H1 (cell line): ENCODE data around the gene NKD2. TPM values are rescaled to one million over a fixed set of nuclear protein-coding genes. Genes with fewer than 3 reads are reported as not detected.

ENCODE experiments used
- polyA plus RNA-seq, 7 experiments: library from polyadenylated mRNA; depleted of rRNA in 3 of 7; stranded (reverse) in 5 of 7; unstranded in 2 of 7; fragments of >200 nt in 5 of 7; fragments of 200-250 nt in 2 of 7; gene quantifications; 1 replicate in 5 of 7; 2 replicates in 1 of 7; 4 replicates in 1 of 7; pipeline versions ENCODE4 v1.2.1 to v1.2.3, GENCODE V29; 2011 to 2013; ENCODE audit warnings: missing spikeins in 2 of 7, mixed read lengths in 2 of 7
- total RNA-seq: library from RNA; stranded (reverse); fragmentation: NEBNext Ultra II Directional; extraction: Animal tissue kit (Norgen Biotek cat#: 25700); gene quantifications from 2 replicates; pipeline ENCODE4 v1.2.1, GENCODE V29; 2021
- TF ChIP-seq, protein P1 (sequence below): fragments of 300-600 bp; sonication (generic); IDR thresholded peaks from 2 replicates; pipeline ENCODE4 v1.7.1; 2012; ENCODE audit warnings: low read length, moderate library complexity, mild to moderate bottlenecking, inconsistent platforms; ENCODE audit not compliant: insufficient replicate concordance

NKD2 gene
- total and polyA plus RNA-seq, 2 of the 8 experiments (the other 6 are each of a cell fraction or from before 2014, with no cell fraction given), result 5.5 to 7.9 TPM

DNA sequence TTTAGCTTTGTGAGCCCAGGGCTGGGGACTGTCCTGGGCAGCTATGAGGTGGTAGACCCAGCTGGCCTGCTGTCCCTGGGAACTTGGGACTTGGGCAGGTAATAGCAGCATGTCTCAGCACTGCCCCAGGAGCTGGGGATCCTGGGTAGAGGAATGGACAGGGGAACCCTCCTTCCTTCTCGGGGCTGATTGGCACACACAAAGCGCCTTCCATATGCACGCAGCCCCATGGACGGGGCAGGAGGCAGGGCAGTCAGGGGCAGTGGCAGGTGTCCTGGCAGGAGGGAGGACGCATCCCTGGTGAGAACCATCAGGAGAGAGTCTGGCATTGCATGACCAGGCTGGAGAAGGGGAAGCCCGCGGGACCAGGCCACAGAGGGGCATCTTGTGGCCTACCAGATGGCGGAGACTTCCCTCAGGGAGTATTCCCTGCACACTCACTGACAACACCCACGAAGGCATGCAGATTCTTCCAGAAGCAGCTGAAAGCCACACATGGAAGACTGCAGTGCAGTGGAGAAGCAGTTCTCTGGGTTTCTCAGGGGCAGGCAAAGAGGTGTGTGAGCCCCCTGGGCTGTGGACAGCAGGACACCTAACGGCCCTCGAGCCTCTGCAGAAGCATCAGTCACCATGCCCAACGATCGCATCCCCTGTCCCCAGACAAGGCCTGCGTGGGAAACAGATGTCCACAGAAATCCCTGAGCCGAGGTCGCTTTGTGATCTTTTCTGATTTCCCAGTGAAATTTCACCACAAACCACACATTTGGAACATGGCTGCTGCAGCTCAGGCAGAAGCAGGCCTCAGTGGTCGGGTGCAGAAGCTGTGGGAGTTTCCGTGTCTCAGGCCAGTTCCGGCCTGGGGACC is 7.0 kb upstream of the NKD2 start (continued):
- TF ChIP-seq, protein P1, sequence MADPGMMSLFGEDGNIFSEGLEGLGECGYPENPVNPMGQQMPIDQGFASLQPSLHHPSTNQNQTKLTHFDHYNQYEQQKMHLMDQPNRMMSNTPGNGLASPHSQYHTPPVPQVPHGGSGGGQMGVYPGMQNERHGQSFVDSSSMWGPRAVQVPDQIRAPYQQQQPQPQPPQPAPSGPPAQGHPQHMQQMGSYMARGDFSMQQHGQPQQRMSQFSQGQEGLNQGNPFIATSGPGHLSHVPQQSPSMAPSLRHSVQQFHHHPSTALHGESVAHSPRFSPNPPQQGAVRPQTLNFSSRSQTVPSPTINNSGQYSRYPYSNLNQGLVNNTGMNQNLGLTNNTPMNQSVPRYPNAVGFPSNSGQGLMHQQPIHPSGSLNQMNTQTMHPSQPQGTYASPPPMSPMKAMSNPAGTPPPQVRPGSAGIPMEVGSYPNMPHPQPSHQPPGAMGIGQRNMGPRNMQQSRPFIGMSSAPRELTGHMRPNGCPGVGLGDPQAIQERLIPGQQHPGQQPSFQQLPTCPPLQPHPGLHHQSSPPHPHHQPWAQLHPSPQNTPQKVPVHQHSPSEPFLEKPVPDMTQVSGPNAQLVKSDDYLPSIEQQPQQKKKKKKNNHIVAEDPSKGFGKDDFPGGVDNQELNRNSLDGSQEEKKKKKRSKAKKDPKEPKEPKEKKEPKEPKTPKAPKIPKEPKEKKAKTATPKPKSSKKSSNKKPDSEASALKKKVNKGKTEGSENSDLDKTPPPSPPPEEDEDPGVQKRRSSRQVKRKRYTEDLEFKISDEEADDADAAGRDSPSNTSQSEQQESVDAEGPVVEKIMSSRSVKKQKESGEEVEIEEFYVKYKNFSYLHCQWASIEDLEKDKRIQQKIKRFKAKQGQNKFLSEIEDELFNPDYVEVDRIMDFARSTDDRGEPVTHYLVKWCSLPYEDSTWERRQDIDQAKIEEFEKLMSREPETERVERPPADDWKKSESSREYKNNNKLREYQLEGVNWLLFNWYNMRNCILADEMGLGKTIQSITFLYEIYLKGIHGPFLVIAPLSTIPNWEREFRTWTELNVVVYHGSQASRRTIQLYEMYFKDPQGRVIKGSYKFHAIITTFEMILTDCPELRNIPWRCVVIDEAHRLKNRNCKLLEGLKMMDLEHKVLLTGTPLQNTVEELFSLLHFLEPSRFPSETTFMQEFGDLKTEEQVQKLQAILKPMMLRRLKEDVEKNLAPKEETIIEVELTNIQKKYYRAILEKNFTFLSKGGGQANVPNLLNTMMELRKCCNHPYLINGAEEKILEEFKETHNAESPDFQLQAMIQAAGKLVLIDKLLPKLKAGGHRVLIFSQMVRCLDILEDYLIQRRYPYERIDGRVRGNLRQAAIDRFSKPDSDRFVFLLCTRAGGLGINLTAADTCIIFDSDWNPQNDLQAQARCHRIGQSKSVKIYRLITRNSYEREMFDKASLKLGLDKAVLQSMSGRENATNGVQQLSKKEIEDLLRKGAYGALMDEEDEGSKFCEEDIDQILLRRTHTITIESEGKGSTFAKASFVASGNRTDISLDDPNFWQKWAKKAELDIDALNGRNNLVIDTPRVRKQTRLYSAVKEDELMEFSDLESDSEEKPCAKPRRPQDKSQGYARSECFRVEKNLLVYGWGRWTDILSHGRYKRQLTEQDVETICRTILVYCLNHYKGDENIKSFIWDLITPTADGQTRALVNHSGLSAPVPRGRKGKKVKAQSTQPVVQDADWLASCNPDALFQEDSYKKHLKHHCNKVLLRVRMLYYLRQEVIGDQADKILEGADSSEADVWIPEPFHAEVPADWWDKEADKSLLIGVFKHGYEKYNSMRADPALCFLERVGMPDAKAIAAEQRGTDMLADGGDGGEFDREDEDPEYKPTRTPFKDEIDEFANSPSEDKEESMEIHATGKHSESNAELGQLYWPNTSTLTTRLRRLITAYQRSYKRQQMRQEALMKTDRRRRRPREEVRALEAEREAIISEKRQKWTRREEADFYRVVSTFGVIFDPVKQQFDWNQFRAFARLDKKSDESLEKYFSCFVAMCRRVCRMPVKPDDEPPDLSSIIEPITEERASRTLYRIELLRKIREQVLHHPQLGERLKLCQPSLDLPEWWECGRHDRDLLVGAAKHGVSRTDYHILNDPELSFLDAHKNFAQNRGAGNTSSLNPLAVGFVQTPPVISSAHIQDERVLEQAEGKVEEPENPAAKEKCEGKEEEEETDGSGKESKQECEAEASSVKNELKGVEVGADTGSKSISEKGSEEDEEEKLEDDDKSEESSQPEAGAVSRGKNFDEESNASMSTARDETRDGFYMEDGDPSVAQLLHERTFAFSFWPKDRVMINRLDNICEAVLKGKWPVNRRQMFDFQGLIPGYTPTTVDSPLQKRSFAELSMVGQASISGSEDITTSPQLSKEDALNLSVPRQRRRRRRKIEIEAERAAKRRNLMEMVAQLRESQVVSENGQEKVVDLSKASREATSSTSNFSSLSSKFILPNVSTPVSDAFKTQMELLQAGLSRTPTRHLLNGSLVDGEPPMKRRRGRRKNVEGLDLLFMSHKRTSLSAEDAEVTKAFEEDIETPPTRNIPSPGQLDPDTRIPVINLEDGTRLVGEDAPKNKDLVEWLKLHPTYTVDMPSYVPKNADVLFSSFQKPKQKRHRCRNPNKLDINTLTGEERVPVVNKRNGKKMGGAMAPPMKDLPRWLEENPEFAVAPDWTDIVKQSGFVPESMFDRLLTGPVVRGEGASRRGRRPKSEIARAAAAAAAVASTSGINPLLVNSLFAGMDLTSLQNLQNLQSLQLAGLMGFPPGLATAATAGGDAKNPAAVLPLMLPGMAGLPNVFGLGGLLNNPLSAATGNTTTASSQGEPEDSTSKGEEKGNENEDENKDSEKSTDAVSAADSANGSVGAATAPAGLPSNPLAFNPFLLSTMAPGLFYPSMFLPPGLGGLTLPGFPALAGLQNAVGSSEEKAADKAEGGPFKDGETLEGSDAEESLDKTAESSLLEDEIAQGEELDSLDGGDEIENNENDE, result no peak
- TF ChIP-seq, all 59 proteins: peak for 0
